ENCODE data around the gene ZBTB16.

Gene ZBTB16

GRCh38 chr11:114188851-114189570, 129.5 kb downstream of the ZBTB16 start:
- Histone ChIP-seq H3K36me3 (no peaks in the 10 kb centered on the region), H3K4me3 (ENCODE audit: low read depth, low read length) (no peak overlapping the region), H3K27me3 (ENCODE audit: insufficient read depth, low read depth, severe bottlenecking) (no peaks in the 10 kb centered on the region), H3K27ac (no peak overlapping the region), H3K9me3 (ENCODE audit: severe bottlenecking) (peaks cover 2% of the 10 kb centered on the region)
- TF ChIP-seq, protein P1, sequence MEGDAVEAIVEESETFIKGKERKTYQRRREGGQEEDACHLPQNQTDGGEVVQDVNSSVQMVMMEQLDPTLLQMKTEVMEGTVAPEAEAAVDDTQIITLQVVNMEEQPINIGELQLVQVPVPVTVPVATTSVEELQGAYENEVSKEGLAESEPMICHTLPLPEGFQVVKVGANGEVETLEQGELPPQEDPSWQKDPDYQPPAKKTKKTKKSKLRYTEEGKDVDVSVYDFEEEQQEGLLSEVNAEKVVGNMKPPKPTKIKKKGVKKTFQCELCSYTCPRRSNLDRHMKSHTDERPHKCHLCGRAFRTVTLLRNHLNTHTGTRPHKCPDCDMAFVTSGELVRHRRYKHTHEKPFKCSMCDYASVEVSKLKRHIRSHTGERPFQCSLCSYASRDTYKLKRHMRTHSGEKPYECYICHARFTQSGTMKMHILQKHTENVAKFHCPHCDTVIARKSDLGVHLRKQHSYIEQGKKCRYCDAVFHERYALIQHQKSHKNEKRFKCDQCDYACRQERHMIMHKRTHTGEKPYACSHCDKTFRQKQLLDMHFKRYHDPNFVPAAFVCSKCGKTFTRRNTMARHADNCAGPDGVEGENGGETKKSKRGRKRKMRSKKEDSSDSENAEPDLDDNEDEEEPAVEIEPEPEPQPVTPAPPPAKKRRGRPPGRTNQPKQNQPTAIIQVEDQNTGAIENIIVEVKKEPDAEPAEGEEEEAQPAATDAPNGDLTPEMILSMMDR (IDR thresholded peaks at IDR 0.05; ENCODE audit: low read depth, low read length) = no peak
- DNase-seq = no peak

DNA sequence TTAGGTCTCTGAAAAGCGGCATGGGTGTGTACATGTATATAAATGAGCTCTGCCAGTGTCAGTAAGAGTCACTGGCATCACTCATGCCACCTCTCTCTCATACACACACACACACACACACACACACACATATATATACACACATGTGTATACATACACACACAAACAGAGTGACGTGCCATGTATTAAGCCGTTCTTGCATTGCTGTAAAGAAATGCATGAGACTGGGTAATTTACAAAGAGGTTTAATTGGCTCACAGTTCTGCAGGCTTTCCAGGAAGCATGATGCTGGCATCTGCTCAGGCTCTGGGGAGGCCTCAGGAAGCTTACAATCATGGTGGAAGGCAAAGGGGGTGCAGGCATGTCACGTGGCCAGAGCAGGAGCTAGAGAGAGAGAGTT, 131.1 kb downstream of the ZBTB16 start:
- H3K4me3 ChIP-seq (ENCODE audit: low read depth, low read length) = no peak overlapping the region
- H3K36me3 ChIP-seq = no peaks in the 10 kb centered on the region
- no peaks in the 10 kb centered on the region for H3K27me3 ChIP-seq (ENCODE audit: insufficient read depth, low read depth, severe bottlenecking)
- DNase-seq = no peak
- no peak overlapping the region for H3K27ac ChIP-seq
- TF ChIP-seq, protein P1 (IDR thresholded peaks at IDR 0.05; ENCODE audit: low read depth, low read length) = no peak
- peaks cover 2% of the 10 kb centered on the region for H3K9me3 ChIP-seq (ENCODE audit: severe bottlenecking)

DNA sequence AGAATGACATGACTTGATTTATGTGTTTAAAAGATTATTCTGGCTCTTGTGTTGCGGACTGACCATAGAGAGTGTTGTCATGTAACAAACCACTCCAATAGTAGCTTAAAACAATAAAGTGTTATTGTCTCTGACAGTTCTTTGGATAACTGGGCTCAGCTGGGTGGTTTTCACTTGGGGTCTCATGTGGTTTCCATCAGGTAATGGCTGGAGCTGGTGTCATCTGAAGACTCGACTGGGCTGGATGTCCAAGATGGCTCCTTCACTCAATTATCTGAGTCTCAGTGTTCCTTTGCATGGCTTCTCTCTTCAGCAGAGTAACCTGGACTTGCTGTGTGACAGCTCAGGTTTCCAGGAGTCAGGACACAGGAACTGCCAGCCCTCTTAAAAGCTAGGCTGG, 132.4 kb downstream of the ZBTB16 start:
- DNase-seq = no peak
- TF ChIP-seq, protein P1 (IDR thresholded peaks at IDR 0.05; ENCODE audit: low read depth, low read length) = no peak
- H3K4me3 ChIP-seq (ENCODE audit: low read depth, low read length) = no peak overlapping the region
- peaks cover 2% of the 10 kb centered on the region for H3K9me3 ChIP-seq (ENCODE audit: severe bottlenecking)
- no peak overlapping the region for H3K27ac ChIP-seq
- H3K27me3 ChIP-seq (ENCODE audit: insufficient read depth, low read depth, severe bottlenecking) = no peaks in the 10 kb centered on the region
- no peaks in the 10 kb centered on the region for H3K36me3 ChIP-seq

DNA sequence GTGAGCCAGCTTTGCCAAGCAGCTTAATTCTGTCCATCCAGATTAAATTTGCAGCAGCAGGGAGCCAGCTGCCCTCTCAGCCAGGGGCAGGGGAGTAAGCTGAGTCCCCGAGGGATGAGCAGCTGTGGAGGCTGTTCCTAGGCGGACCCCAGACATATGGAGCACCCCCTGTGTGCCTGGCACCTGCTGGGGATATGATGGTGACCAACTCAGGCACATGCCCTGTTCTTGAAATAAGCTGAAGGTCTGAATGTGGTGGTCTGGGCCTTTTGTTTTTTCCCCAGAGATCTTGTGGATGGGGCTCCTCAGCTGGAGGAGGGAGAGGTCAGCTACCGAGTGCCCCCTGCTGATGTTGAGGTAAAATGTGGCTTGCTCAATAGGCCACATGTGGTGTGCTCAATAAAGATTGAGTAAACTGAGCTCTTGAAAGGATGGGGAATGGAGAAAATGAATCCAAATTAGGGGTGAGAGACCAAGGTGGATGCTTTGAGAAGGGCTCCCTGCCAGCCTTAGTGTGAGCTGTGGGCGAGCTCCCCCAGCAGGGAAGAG, 133.4 kb downstream of the ZBTB16 start:
- Histone ChIP-seq H3K9me3 (ENCODE audit: severe bottlenecking) (peaks cover 2% of the 10 kb centered on the region), H3K27ac (peak overlapping the region; percentile 15), H3K4me3 (ENCODE audit: low read depth, low read length) (no peak overlapping the region), H3K36me3 (no peaks in the 10 kb centered on the region), H3K27me3 (ENCODE audit: insufficient read depth, low read depth, severe bottlenecking) (no peaks in the 10 kb centered on the region)
- TF ChIP-seq, protein P1 (IDR thresholded peaks at IDR 0.05; ENCODE audit: low read depth, low read length) = peak; percentile 28; the same call in 1 of the 2 replicates
- peak; percentile 88 for DNase-seq

GRCh38 chr11:114193730-114194679, 134.5 kb downstream of the ZBTB16 start:
- peaks cover 2% of the 10 kb centered on the region for H3K9me3 ChIP-seq (ENCODE audit: severe bottlenecking)
- H3K4me3 ChIP-seq (ENCODE audit: low read depth, low read length) = no peak overlapping the region
- no peaks in the 10 kb centered on the region for H3K36me3 ChIP-seq
- H3K27ac ChIP-seq = no peak overlapping the region; the same call in 1 of the 2 replicates
- TF ChIP-seq, protein P1 (IDR thresholded peaks at IDR 0.05; ENCODE audit: low read depth, low read length) = no peak
- no peaks in the 10 kb centered on the region for H3K27me3 ChIP-seq (ENCODE audit: insufficient read depth, low read depth, severe bottlenecking)
- no peak for DNase-seq

Data from WERI-Rb-1 (cell line).